ENCODE results near the gene COL6A3.
"Not testable (repeated sequence)": the region's sequence is repeated elsewhere in the genome, so short reads cannot be mapped to it uniquely, and the experiment has no call there.

The COL6A3 gene

DNA sequence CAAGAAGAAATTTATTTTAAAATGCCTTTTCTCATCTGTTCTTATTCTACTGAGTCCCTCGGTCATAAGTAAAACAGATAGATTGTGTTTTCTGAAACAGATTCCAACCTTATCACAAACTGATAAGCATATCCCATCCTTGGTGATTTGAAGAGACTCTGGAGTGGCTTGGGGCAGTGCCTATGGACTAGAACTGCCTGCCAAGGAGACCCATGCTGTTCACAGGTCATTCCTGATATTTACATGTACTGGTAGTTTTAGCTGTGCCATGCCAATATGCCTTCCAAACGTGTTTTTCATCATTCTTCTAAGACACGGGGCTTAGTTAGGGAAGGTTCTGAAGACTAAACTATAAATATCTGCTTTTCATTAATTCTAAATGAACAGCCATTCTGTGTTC, 11.4 kb upstream of the COL6A3 start:
- Histone ChIP-seq H3K4me2 (ENCODE audit: low read length) (no peak overlapping the region), H3K27me3 (ENCODE audit: control insufficient read depth, insufficient read depth, low read length) (no peaks in the 10 kb centered on the region), H3K9me3 (replicated peaks; ENCODE audit: low read length) (no peaks in the 10 kb centered on the region), H3K9ac (ENCODE audit: low read depth, low read length) (peak overlapping the region; percentile 6), H3K4me3 (ENCODE audit: low read length) (no peak overlapping the region), H3K4me1 (ENCODE audit: control insufficient read depth, insufficient read depth, low read length) (peaks cover 32% of the 10 kb centered on the region), H3K36me3 (ENCODE audit: insufficient read depth, low read length) (peaks cover 56% of the 10 kb centered on the region)

DNA sequence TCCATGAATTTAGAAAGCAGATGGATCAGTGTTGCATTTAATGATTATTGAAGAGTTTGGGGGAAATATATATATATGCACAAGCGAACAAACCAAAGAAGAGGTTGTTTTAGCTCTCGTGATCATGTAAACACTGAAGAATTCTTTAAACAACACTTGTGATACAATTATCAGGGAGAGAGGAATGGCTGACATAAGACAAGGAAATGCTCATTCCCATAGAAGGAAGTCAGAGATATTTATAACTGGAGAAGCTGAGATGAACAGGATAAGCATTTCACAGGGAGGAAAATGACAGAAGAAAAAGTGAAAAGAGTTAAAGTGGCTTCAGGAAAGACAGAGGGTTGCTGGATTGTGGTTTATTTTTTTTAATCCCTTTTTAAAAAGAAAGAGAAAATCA, 10.6 kb upstream of the COL6A3 start:
- H3K9ac ChIP-seq (ENCODE audit: low read depth, low read length), result peak overlapping the region; percentile 6
- H3K4me1 ChIP-seq (ENCODE audit: control insufficient read depth, insufficient read depth, low read length), result peaks cover 24% of the 10 kb centered on the region
- no peak overlapping the region for H3K4me3 ChIP-seq (ENCODE audit: low read length)
- H3K36me3 ChIP-seq (ENCODE audit: insufficient read depth, low read length), result peaks cover 60% of the 10 kb centered on the region
- no peaks in the 10 kb centered on the region for H3K9me3 ChIP-seq (replicated peaks; ENCODE audit: low read length)
- no peaks in the 10 kb centered on the region for H3K27me3 ChIP-seq (ENCODE audit: control insufficient read depth, insufficient read depth, low read length)
- H3K4me2 ChIP-seq (ENCODE audit: low read length), result no peak overlapping the region

DNA sequence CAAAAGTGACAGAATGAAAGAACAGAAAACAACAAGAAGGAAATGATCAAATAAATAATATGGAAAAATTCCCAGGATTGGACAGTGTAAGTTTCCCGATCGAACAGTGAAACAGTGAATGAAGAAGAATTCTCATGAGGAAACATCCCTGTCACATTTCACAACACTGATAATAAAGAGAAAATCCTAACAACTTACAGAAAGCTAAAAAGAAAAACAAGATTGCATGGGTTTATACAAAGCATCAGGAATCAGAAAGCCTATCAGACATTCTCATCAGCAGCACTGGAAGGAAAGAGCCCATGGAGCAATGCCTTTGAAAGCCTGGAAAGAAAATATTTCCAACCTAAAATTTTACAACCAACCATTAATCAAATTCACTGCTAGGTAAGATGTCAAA, 9.9 kb upstream of the COL6A3 start:
- H3K9ac ChIP-seq (ENCODE audit: low read depth, low read length), result peak overlapping the region; percentile 6
- H3K9me3 ChIP-seq (replicated peaks; ENCODE audit: low read length), result no peaks in the 10 kb centered on the region
- peaks cover 67% of the 10 kb centered on the region for H3K36me3 ChIP-seq (ENCODE audit: insufficient read depth, low read length)
- H3K4me2 ChIP-seq (ENCODE audit: low read length), result no peak overlapping the region
- H3K4me1 ChIP-seq (ENCODE audit: control insufficient read depth, insufficient read depth, low read length), result peaks cover 21% of the 10 kb centered on the region
- H3K4me3 ChIP-seq (ENCODE audit: low read length), result no peak overlapping the region
- H3K27me3 ChIP-seq (ENCODE audit: control insufficient read depth, insufficient read depth, low read length), result no peaks in the 10 kb centered on the region

DNA sequence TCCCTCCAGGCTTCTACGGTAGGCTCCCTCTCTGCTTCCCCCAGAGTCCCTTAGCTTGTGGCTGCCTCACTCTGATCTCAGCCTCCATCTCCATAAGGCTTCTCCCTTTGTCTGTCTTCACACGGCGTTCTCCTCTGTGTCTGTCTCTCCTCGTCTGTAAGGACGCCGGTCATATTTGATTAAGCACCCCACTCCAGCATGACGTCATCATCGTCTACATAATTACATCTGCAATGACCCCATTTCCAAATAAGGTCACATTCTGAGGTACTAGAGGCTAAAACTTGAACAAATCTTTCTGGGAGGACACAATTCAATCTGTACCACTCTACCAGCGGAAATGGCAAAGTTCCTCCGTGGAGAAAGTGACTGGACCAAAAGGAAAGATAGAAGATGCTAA, 8.3 kb upstream of the COL6A3 start:
- peaks cover 74% of the 10 kb centered on the region for H3K36me3 ChIP-seq (ENCODE audit: insufficient read depth, low read length)
- no peaks in the 10 kb centered on the region for H3K9me3 ChIP-seq (replicated peaks; ENCODE audit: low read length)
- peak overlapping the region; percentile 84 for H3K9ac ChIP-seq (ENCODE audit: low read depth, low read length)
- H3K27me3 ChIP-seq (ENCODE audit: control insufficient read depth, insufficient read depth, low read length), result no peaks in the 10 kb centered on the region
- H3K4me2 ChIP-seq (ENCODE audit: low read length), result no peak overlapping the region
- H3K4me3 ChIP-seq (ENCODE audit: low read length), result no peak overlapping the region
- peaks cover 21% of the 10 kb centered on the region for H3K4me1 ChIP-seq (ENCODE audit: control insufficient read depth, insufficient read depth, low read length)

DNA sequence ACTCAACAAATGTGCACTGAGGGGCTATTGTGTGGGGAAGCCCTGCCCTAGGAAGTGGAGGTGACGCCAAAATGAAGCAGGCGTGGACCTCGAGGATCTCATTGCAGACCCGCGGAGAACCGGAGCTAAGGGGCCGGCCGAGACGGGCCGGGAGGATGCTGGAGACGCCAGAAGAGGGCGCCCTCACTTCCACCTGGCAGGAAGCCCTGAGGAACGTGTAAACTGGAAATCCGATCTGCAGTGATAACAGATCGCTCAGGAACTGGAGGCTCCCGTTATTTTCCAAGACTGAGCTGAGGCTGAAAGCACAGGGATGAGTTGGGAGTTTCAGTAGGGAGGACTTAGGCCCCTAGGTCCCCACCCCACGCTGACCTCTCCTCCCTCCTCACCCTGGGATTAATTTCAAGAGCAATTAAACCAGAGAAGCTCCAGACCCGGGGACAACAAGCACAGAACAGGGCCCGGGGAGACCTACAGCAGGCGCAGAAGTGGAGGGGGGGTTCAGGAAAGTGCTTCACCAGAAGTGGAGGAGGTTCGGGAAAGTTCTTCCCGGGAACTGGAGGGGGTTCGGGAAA, 7.7 kb upstream of the COL6A3 start:
- H3K4me3 ChIP-seq (ENCODE audit: low read length), result peak overlapping the region; percentile 39
- no peaks in the 10 kb centered on the region for H3K9me3 ChIP-seq (replicated peaks; ENCODE audit: low read length)
- H3K36me3 ChIP-seq (ENCODE audit: insufficient read depth, low read length), result peaks cover 80% of the 10 kb centered on the region
- peaks cover 21% of the 10 kb centered on the region for H3K4me1 ChIP-seq (ENCODE audit: control insufficient read depth, insufficient read depth, low read length)
- peak overlapping the region; percentile 84 for H3K9ac ChIP-seq (ENCODE audit: low read depth, low read length)
- H3K4me2 ChIP-seq (ENCODE audit: low read length), result peak overlapping the region; percentile 52
- H3K27me3 ChIP-seq (ENCODE audit: control insufficient read depth, insufficient read depth, low read length), result no peaks in the 10 kb centered on the region

DNA sequence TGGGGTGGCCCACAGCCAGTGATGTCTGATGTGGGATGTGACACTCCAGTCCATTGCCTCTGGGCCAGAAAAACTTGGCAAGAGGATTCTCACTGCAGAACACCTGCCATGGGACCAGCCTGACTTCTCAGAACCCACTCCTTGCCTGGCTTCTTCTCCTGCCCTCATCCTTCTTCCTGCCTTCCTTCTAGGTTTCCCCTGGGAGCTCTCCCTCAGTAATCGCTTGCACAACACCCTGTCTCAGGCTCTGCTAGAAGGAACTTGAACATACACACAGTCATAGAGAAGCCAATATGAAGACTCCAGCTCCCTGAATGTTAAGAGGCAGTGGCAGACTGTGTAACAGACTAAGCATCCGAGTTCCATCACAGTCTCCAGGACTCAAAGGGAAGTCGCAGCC, 4.3 kb upstream of the COL6A3 start:
- no peak overlapping the region for H3K9ac ChIP-seq (ENCODE audit: low read depth, low read length)
- peaks cover 14% of the 10 kb centered on the region for H3K4me1 ChIP-seq (ENCODE audit: control insufficient read depth, insufficient read depth, low read length)
- no peaks in the 10 kb centered on the region for H3K9me3 ChIP-seq (replicated peaks; ENCODE audit: low read length)
- no peak overlapping the region for H3K4me3 ChIP-seq (ENCODE audit: low read length)
- H3K27me3 ChIP-seq (ENCODE audit: control insufficient read depth, insufficient read depth, low read length), result no peaks in the 10 kb centered on the region
- peaks cover 79% of the 10 kb centered on the region for H3K36me3 ChIP-seq (ENCODE audit: insufficient read depth, low read length)
- H3K4me2 ChIP-seq (ENCODE audit: low read length), result no peak overlapping the region

DNA sequence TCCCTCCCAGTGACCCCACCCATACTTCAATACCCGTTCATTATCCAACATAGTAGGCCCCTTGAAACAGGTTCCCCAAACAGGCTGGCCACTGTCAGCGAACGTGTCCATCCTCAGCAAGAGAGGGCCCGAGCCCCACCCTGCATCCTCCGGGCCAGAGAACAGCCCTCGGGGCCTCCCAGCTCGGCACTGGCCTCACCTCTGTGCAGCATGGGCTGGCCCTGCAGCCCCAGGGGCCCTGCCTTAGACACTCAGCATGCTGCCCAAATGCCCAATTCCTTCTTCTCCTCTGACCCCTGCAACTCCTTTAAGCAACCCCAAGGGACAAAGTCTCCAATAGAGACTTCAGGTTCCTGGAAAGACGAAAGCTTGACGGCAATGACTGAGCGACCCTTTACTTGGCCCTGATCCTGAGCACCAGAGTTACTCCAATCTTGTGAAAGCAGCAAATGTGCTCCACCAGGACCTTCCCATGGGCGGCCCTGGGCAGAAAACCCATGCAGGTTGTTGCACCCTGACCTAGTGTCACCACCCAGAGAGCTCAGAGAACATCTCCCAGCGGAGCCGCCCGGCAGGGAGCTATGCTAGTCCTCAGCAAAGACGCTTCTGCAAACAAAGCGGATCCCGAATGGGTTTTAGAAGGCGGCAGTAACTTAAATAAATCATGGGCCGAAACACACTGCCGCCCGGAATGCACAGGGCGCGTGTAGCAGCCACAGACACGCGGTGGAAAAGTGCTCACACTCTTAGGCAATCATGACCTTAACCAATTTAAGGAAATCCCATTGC, 782 bp downstream of the COL6A3 start:
- H3K4me1 ChIP-seq (ENCODE audit: control insufficient read depth, insufficient read depth, low read length), result peaks cover 32% of the 10 kb centered on the region
- H3K4me2 ChIP-seq (ENCODE audit: low read length), result no peak overlapping the region
- no peaks in the 10 kb centered on the region for H3K27me3 ChIP-seq (ENCODE audit: control insufficient read depth, insufficient read depth, low read length)
- no peaks in the 10 kb centered on the region for H3K9me3 ChIP-seq (replicated peaks; ENCODE audit: low read length)
- peaks cover 39% of the 10 kb centered on the region for H3K36me3 ChIP-seq (ENCODE audit: insufficient read depth, low read length)
- H3K9ac ChIP-seq (ENCODE audit: low read depth, low read length), result no peak overlapping the region
- no peak overlapping the region for H3K4me3 ChIP-seq (ENCODE audit: low read length)

DNA sequence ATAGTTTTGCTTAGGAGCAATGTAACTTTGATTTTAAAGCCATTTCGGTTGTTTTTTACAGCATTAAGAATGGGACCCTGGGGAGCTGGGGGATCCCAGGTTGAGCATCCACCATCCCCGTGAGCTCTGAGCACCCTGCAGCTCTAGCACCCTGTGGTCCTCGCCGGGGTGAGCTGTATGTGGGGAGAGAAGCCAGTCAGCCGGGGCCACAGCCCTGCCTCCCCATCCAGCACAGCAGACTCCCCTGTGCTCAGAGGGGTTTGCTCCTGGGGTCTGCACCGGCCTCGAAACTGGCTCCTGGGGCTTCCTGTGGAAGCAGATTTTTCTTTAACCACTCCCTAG, 1.3 kb downstream of the COL6A3 start:
- Histone ChIP-seq H3K4me3 (ENCODE audit: low read length) (no peak overlapping the region), H3K4me2 (ENCODE audit: low read length) (no peak overlapping the region), H3K36me3 (ENCODE audit: insufficient read depth, low read length) (peaks cover 33% of the 10 kb centered on the region), H3K9ac (ENCODE audit: low read depth, low read length) (peak overlapping the region; percentile 54), H3K9me3 (replicated peaks; ENCODE audit: low read length) (no peaks in the 10 kb centered on the region), H3K4me1 (ENCODE audit: control insufficient read depth, insufficient read depth, low read length) (peaks cover 37% of the 10 kb centered on the region), H3K27me3 (ENCODE audit: control insufficient read depth, insufficient read depth, low read length) (no peaks in the 10 kb centered on the region)

DNA sequence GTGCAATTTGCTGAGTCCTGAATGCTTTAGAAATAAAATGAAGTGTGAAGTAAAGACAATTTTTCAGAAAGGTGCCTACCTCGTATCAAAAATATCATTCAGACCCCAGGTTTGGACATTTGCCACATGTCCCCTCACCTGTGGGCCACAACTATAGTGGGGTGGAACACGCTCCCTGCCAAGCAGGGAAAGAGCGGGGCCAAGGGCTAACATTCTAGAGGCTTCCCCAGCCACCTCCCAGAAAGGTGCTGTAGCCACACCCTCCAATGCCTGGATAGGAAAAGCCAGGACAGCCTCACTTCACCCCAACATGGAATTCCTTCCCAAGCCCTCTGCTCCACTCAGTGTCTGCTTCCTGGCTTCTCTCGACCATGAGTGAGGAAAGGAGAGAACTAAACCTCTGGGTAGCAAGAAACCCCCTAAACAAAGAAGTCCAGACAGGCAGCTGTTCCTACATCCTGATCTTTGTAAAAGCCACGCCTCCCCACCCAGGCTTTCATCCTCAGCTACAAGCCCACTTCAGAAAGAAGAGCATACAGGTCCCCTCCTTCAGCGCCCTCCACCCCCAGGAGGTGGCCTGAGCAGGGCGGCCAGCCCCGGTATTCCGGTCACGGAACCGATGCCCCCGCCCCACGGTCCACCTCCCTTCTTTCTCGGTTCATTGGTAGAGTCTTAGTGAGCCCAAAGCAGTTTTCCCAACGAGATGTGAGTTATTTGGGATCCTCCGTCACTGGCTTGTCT, 2.1 kb downstream of the COL6A3 start:
- peak overlapping the region; percentile 22 for H3K4me3 ChIP-seq (ENCODE audit: low read length)
- peaks cover 38% of the 10 kb centered on the region for H3K4me1 ChIP-seq (ENCODE audit: control insufficient read depth, insufficient read depth, low read length)
- no peaks in the 10 kb centered on the region for H3K27me3 ChIP-seq (ENCODE audit: control insufficient read depth, insufficient read depth, low read length)
- H3K9me3 ChIP-seq (replicated peaks; ENCODE audit: low read length), result no peaks in the 10 kb centered on the region
- peak overlapping the region; percentile 19 for H3K4me2 ChIP-seq (ENCODE audit: low read length)
- peak overlapping the region; percentile 54 for H3K9ac ChIP-seq (ENCODE audit: low read depth, low read length)
- peaks cover 34% of the 10 kb centered on the region for H3K36me3 ChIP-seq (ENCODE audit: insufficient read depth, low read length)

DNA sequence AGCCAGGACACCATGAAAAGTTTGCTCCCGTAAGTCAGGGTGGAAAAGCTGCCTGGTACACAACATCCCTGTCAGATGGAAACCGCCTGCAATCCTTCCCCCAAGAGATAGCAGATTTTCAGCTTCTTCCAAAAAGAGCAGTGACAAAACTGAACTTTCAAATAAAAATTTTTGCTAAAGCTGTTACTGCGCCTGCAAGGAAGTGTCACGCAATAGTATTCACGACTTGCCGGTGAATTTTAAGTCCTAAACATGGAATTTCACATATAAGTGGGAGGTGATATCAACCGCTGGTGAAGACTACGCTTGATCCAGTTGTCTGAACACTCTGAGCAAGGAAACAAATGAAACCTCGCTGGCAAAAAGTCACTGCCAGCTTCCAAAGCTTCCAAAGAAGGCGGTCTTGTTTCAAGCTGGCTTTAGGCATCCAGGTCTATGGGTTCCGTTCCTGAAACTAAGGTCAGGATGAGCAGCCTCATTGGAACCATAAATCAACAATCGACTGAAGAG, 2.8 kb downstream of the COL6A3 start:
- Histone ChIP-seq H3K9me3 (replicated peaks; ENCODE audit: low read length) (no peaks in the 10 kb centered on the region), H3K4me3 (ENCODE audit: low read length) (no peak overlapping the region), H3K27me3 (ENCODE audit: control insufficient read depth, insufficient read depth, low read length) (no peaks in the 10 kb centered on the region), H3K9ac (ENCODE audit: low read depth, low read length) (peak overlapping the region; percentile 54), H3K36me3 (ENCODE audit: insufficient read depth, low read length) (peaks cover 28% of the 10 kb centered on the region), H3K4me2 (ENCODE audit: low read length) (peak overlapping the region; percentile 19), H3K4me1 (ENCODE audit: control insufficient read depth, insufficient read depth, low read length) (peaks cover 38% of the 10 kb centered on the region)

DNA sequence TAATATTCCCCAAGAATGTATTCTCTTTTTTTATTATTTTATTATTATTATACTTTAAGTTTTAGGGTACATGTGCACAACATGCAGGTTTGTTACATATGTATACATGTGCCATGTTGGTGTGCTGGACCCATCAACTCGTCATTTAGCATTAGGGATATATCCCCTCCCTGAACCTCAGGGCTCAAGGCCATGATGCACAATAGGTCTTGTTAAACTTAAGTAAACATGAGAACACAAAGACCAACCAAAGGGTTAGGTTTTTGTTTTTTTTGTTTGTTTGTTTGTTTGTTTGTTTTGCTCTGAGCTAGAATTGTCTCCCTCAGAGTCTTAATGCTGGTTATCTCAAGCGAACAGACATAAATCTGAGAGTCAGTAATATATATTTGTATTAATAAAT, 4.7 kb downstream of the COL6A3 start:
- not testable (repeated sequence) for H3K4me3 ChIP-seq (ENCODE audit: low read length); H3K27me3 ChIP-seq (ENCODE audit: control insufficient read depth, insufficient read depth, low read length); H3K4me2 ChIP-seq (ENCODE audit: low read length); H3K9ac ChIP-seq (ENCODE audit: low read depth, low read length); H3K9me3 ChIP-seq (replicated peaks; ENCODE audit: low read length)
- H3K36me3 ChIP-seq (ENCODE audit: insufficient read depth, low read length), result peaks cover 24% of the 10 kb centered on the region
- H3K4me1 ChIP-seq (ENCODE audit: control insufficient read depth, insufficient read depth, low read length), result peaks cover 38% of the 10 kb centered on the region
